MM.1S (cell line): ENCODE data around the gene HTR3D.

Experiments used
- DNase-seq: peaks from one replicate; pipeline ENCODE4 v3.0.0-alpha.2; 2015
- H2AFZ ChIP-seq: fragments of 300-600 bp; sonication (generic); 2 replicates; pipeline ENCODE4 v1.6.0; 2016; ENCODE audit warnings: antibody characterized with exemption, low read length
- H3F3A ChIP-seq: fragments of 300-600 bp; sonication (generic); 2 replicates; pipeline ENCODE4 v1.6.1; 2016; ENCODE audit warnings: mild to moderate bottlenecking, antibody characterized with exemption, low read length, moderate library complexity, mixed read lengths; ENCODE audit not compliant: insufficient read depth
- H3K27ac ChIP-seq: fragments of 300-600 bp; sonication (generic); 2 replicates; pipeline ENCODE4 v1.5.1; 2016; ENCODE audit warnings: mild to moderate bottlenecking, low read length
- H3K27me3 ChIP-seq: fragments of 300-600 bp; sonication (generic); replicated peaks from 2 replicates; pipeline ENCODE4 v1.6.0; 2016; ENCODE audit warnings: low read length; ENCODE audit not compliant: insufficient read depth
- H3K36me3 ChIP-seq: fragments of 300-600 bp; sonication (generic); replicated peaks from 2 replicates; pipeline ENCODE4 v1.6.1; 2016; ENCODE audit warnings: mild to moderate bottlenecking, low read length, mixed read lengths; ENCODE audit not compliant: insufficient read depth
- H3K4me1 ChIP-seq: fragments of 300-600 bp; sonication (generic); 2 replicates; pipeline ENCODE4 v1.6.1; 2016; ENCODE audit warnings: low read length, mixed read lengths
- H3K4me2 ChIP-seq: fragments of 300-600 bp; sonication (generic); 2 replicates; pipeline ENCODE4 v1.6.0; 2016; ENCODE audit warnings: low read depth, low read length
- H3K4me3 ChIP-seq: fragments of 300-600 bp; sonication (generic); 2 replicates; pipeline ENCODE4 v1.5.1; 2016; ENCODE audit warnings: low read length, mixed read lengths
- H3K79me2 ChIP-seq: fragments of 300-600 bp; sonication (generic); 2 replicates; pipeline ENCODE4 v1.6.1; 2016; ENCODE audit warnings: mixed run types, low read length, mixed read lengths
- H3K9ac ChIP-seq: fragments of 300-600 bp; sonication (generic); 2 replicates; pipeline ENCODE4 v1.6.1; 2016; ENCODE audit warnings: low read length, mixed read lengths
- H3K9me2 ChIP-seq: fragments of 300-600 bp; sonication (generic); replicated peaks from 2 replicates; pipeline ENCODE4 v1.6.1; 2016; ENCODE audit warnings: mild to moderate bottlenecking, low read length, mixed read lengths; ENCODE audit not compliant: insufficient read depth
- H3K9me3 ChIP-seq: fragments of 300-600 bp; sonication (generic); replicated peaks from 2 replicates; pipeline ENCODE4 v1.6.1; 2016; ENCODE audit warnings: mild to moderate bottlenecking, low read length, mixed read lengths; ENCODE audit not compliant: insufficient read depth
- H4K20me1 ChIP-seq: fragments of 300-600 bp; sonication (generic); 2 replicates; pipeline ENCODE4 v1.6.1; 2016; ENCODE audit warnings: mild to moderate bottlenecking, low read length, moderate library complexity, mixed read lengths; ENCODE audit not compliant: insufficient read depth
- CTCF ChIP-seq: fragments of 300-600 bp; sonication (generic); IDR thresholded peaks from 2 replicates; pipeline ENCODE4 v1.5.1; 2016; ENCODE audit warnings: antibody characterized with exemption, low read length, mixed read lengths
- EZH2 ChIP-seq: fragments of 300-600 bp; sonication (generic); optimal IDR thresholded peaks from 2 replicates; pipeline ENCODE3; 2017; ENCODE audit warnings: low read depth, mild to moderate bottlenecking, antibody characterized with exemption, low read length, mixed read lengths
- EZH2phosphoT487 ChIP-seq: fragments of 300-600 bp; sonication (generic); IDR thresholded peaks from 2 replicates; pipeline ENCODE4 v1.6.1; 2018; ENCODE audit warnings: antibody characterized with exemption, low read length

Gene HTR3D

GRCh38 chr3:184039414-184039813 lies 7.9 kb downstream of the HTR3D start:
- no peaks in the 10 kb centered on the region for H3K79me2 ChIP-seq

GRCh38 chr3:184040010-184040409 lies 8.5 kb downstream of the HTR3D start:
- Histone ChIP-seq H3K27me3 (no peaks in the 10 kb centered on the region), H3K9ac (no peak overlapping the region), H3K36me3 (no peaks in the 10 kb centered on the region), H3F3A (no peaks in the 10 kb centered on the region), H3K4me3 (no peak overlapping the region), H3K9me2 (no peaks in the 10 kb centered on the region), H2AFZ (no peak overlapping the region), H3K4me1 (no peaks in the 10 kb centered on the region), H3K4me2 (no peak overlapping the region), H4K20me1 (no peaks in the 10 kb centered on the region), H3K27ac (no peak overlapping the region), H3K9me3 (no peaks in the 10 kb centered on the region), H3K79me2 (no peaks in the 10 kb centered on the region)
- no peak for DNase-seq
- TF ChIP-seq EZH2, result no peak
- TF ChIP-seq CTCF, result peak; percentile 45

More at GRCh38 chr3:184039414-184039813, 7.9 kb downstream of the HTR3D start:
- H3K27ac ChIP-seq, result no peak overlapping the region
- no peak overlapping the region for H2AFZ ChIP-seq
- no peaks in the 10 kb centered on the region for H3K36me3 ChIP-seq
- no peaks in the 10 kb centered on the region for H4K20me1 ChIP-seq
- no peaks in the 10 kb centered on the region for H3K9me3 ChIP-seq
- no peak overlapping the region for H3K4me3 ChIP-seq
- H3F3A ChIP-seq, result no peaks in the 10 kb centered on the region
- no peak for DNase-seq
- no peaks in the 10 kb centered on the region for H3K4me1 ChIP-seq
- H3K9ac ChIP-seq, result no peak overlapping the region
- no peaks in the 10 kb centered on the region for H3K9me2 ChIP-seq
- no peak overlapping the region for H3K4me2 ChIP-seq
- TF ChIP-seq EZH2phosphoT487 (no peak), EZH2 (no peak), CTCF (no peak)
- H3K27me3 ChIP-seq, result no peaks in the 10 kb centered on the region

GRCh38 chr3:184042617-184043016 lies 11.1 kb downstream of the HTR3D start:
- Histone ChIP-seq H3K27ac (no peak overlapping the region), H3K36me3 (no peaks in the 10 kb centered on the region), H3K4me1 (no peaks in the 10 kb centered on the region), H3F3A (no peaks in the 10 kb centered on the region), H2AFZ (no peak overlapping the region), H3K9me2 (no peaks in the 10 kb centered on the region), H3K9me3 (no peaks in the 10 kb centered on the region), H3K27me3 (no peaks in the 10 kb centered on the region), H3K9ac (no peak overlapping the region), H4K20me1 (no peaks in the 10 kb centered on the region), H3K4me3 (no peak overlapping the region), H3K4me2 (no peak overlapping the region), H3K79me2 (no peaks in the 10 kb centered on the region)
- no peak for DNase-seq
- TF ChIP-seq CTCF, result no peak
- TF ChIP-seq EZH2, result no peak
- no peak for TF ChIP-seq EZH2phosphoT487
